Adrenal gland (tissue), 12 donors: ENCODE results near the gene RIBC2. TPM values are rescaled to one million over a fixed set of nuclear protein-coding genes. Genes with fewer than 3 reads are reported as not detected.

Experiments used
- DNase-seq, 7 donors: peaks; one replicate each; pipeline ENCODE4 v3.0.0-alpha.2; 2019 to 2020
- H3K27ac ChIP-seq, 5 donors: fragments of 200-600 bp; sonication (generic) in 4 of 5; 1 replicate in 3 of 5; 2 replicates in 2 of 5; pipeline versions ENCODE4 v1.5.1 to v1.8.0; 2016 to 2020; ENCODE audit warnings: mild to moderate bottlenecking in 1 of 5
- H3K27me3 ChIP-seq: fragments of 200-600 bp; 2 replicates; pipeline ENCODE4 v1.8.0; 2021
- H3K36me3 ChIP-seq, 2 donors: fragments of 200-600 bp; replicated peaks in 1 of 2; 1 replicate in 1 of 2; 2 replicates in 1 of 2; pipeline versions ENCODE4 v1.5.1 to v1.8.0; 2018 to 2022
- H3K4me1 ChIP-seq, 2 donors: fragments of 200-600 bp; replicated peaks in 1 of 2; 1 replicate in 1 of 2; 2 replicates in 1 of 2; pipeline versions ENCODE4 v1.5.1 to v1.8.0; 2018 to 2021
- H3K4me3 ChIP-seq, 4 donors: fragments of 200-600 bp; sonication (generic) in 3 of 4; one replicate each; pipeline ENCODE4 v1.5.1; 2016 to 2018
- H3K9me3 ChIP-seq, 3 donors: fragments of 200-600 bp; sonication (generic) in 1 of 3; replicated peaks in 1 of 3; 1 replicate in 2 of 3; 2 replicates in 1 of 3; pipeline versions ENCODE4 v1.5.1 to v1.8.0; 2016 to 2021
- CTCF ChIP-seq, 6 experiments: fragments of 450-650 bp in 4 of 6; fragments of 200-600 bp in 2 of 6; sonication (generic) in 1 of 6; IDR thresholded peaks; 1 replicate in 5 of 6; 2 replicates in 1 of 6; pipeline versions ENCODE4 v1.5.1 to v1.8.0; 2016 to 2021; ENCODE audit warnings: antibody characterized with exemption in 6 of 6, mild to moderate bottlenecking in 2 of 6, moderate library complexity in 1 of 6
- POLR2A ChIP-seq, 2 donors: fragments of 450-650 bp; IDR thresholded peaks; one replicate each; pipeline ENCODE4 v1.6.1; 2017; ENCODE audit warnings: antibody characterized with exemption in 2 of 2, mild to moderate bottlenecking in 2 of 2, moderate library complexity in 1 of 2
- WGBS, 4 donors: extraction: QIAGEN DNeasy Blood & Tissue Kit in 2 of 4; methylation state at CpG; one replicate each; pipeline versions ENCODE4 v1.1.5 to v1.1.7; 2013 to 2017; 5-methylcytosine and 5-hydroxymethylcytosine counted together
- intact Hi-C, 2 donors: fragments of 100-400 bp; cut with DNase I; formaldehyde crosslinking; loops; one replicate each; pipeline versions ENCODE4 v1.14.1 to v1.15.0; 2022 to 2023
- polyA plus RNA-seq, 3 donors: library from polyadenylated mRNA; stranded (reverse); fragments of 200-250 nt in 2 of 3; fragments of 350-450 nt in 1 of 3; fragmentation: Illumina TruSeq in 1 of 3; extraction: RNeasy Lipid Tissue Mini Kit (QIAGEN cat#74804) in 1 of 3; gene quantifications; one replicate each; pipeline ENCODE4 v1.2.3, GENCODE V29; 2013 to 2014
- total RNA-seq, 9 donors: library from RNA; depleted of rRNA in 4 of 9; stranded (reverse); fragments of >200 nt in 4 of 9; fragments of 120-200 nt in 1 of 9; fragmentation: NEBNext Ultra II Directional in 1 of 9; extraction: Animal tissue kit (Norgen Biotek cat#: 25700) in 1 of 9; gene quantifications; one replicate each; pipeline versions ENCODE4 v1.1.0 to v1.2.4, GENCODE V29; 2013 to 2023
- donor health status: healthy with polysubstance abuse.
- donor health status: Bipolar disorder and iron deficiency.
- donor health status: DM: yes; HTN: yes; CAD: no.
- donor health status: DM: no; HTN: no; CAD: no.
- donor health status: DM: no; HTN: no; CAD: no.
- donor health status: DM: yes; HTN: yes; CAD: no.

RIBC2 gene
- total and polyA plus RNA-seq, 12 donors = 0.14 to 1.3 (median 0.33) TPM; not detected in 2

GRCh38 chr22:45450101-45450785 lies 36.8 kb downstream of the RIBC2 start:
- Histone ChIP-seq H3K36me3 (no peaks in the 10 kb centered on the region), H3K27me3 (no peaks in the 10 kb centered on the region), H3K4me1 (no peaks in the 10 kb centered on the region), H3K9me3 (no peaks in the 10 kb centered on the region), H3K27ac (peak overlapping the region in 2 of 5 donors; percentile 64 to 84), H3K4me3 (no peak overlapping the region)
- 81 to 87% (median 84%) methylated on average over 10 to 16 of the region's 16 CpGs for WGBS, 4 donors
- no peak for TF ChIP-seq POLR2A (IDR thresholded peaks at IDR 0.05)
- no peak for TF ChIP-seq CTCF (IDR thresholded peaks at IDR 0.05)
- intact Hi-C loops = no loop called here
- no peak for DNase-seq

GRCh38 chr22:45450921-45451651 lies 37.6 kb downstream of the RIBC2 start:
- Histone ChIP-seq H3K9me3 (no peaks in the 10 kb centered on the region), H3K4me3 (no peak overlapping the region), H3K4me1 (no peaks in the 10 kb centered on the region), H3K27me3 (no peaks in the 10 kb centered on the region), H3K36me3 (no peaks in the 10 kb centered on the region), H3K27ac (peak overlapping the region in 3 of 5 donors; percentile 13 to 84 (median 64))
- WGBS, 4 donors = 58 to 65% (median 62%) methylated on average over 9 to 12 of the region's 12 CpGs
- TF ChIP-seq POLR2A (IDR thresholded peaks at IDR 0.05) (no peak), CTCF (IDR thresholded peaks at IDR 0.05) (no peak)
- peak in 2 of 7 donors; percentile 18 to 26 for DNase-seq
- intact Hi-C loops = no loop called here

GRCh38 chr22:45451972-45452371 lies 38.5 kb downstream of the RIBC2 start:
- 69 to 79% (median 72%) methylated on average over 6 of the region's 6 CpGs for WGBS, 4 donors
- H3K27me3 ChIP-seq = no peaks in the 10 kb centered on the region
- no peaks in the 10 kb centered on the region for H3K4me1 ChIP-seq
- no peaks in the 10 kb centered on the region for H3K9me3 ChIP-seq
- TF ChIP-seq POLR2A (IDR thresholded peaks at IDR 0.05) (no peak), CTCF (IDR thresholded peaks at IDR 0.05) (no peak)
- H3K36me3 ChIP-seq = no peaks in the 10 kb centered on the region
- peak overlapping the region in 2 of 5 donors; percentile 13 to 84 for H3K27ac ChIP-seq
- H3K4me3 ChIP-seq = no peak overlapping the region
- no peak for DNase-seq
- intact Hi-C loops = no loop called here

- no peaks in the 10 kb centered on the region for H3K36me3 ChIP-seq
- peak overlapping the region in 1 of 5 donors; percentile 84 for H3K27ac ChIP-seq
- H3K9me3 ChIP-seq = no peaks in the 10 kb centered on the region
- no peaks in the 10 kb centered on the region for H3K4me1 ChIP-seq
- TF ChIP-seq CTCF (IDR thresholded peaks at IDR 0.05) (no peak), POLR2A (IDR thresholded peaks at IDR 0.05) (no peak)
- no peak for DNase-seq
- H3K4me3 ChIP-seq = no peak overlapping the region
- 57 to 74% (median 70%) methylated on average over 4 to 8 of the region's 8 CpGs for WGBS, 4 donors
- no peaks in the 10 kb centered on the region for H3K27me3 ChIP-seq
- intact Hi-C loops = no loop called here
These were observed 39.3 kb downstream of the RIBC2 start for GRCh38 chr22:45452565-45453379.
